SU-DHL-6 (cell line): Measurements from ENCODE around the gene SPEG.

Experiments used
- H2AFZ ChIP-seq: fragments of 200-600 bp; sonication (generic); 2 replicates; pipeline ENCODE4 v1.6.1; 2014; ENCODE audit warnings: low read depth, mild to moderate bottlenecking, moderate library complexity, mixed read lengths, antibody characterized with exemption, low read length; ENCODE audit not compliant: severe bottlenecking
- H3F3A ChIP-seq: fragments of 200-600 bp; shearing (Covaris generic); 2 replicates; pipeline ENCODE4 v1.6.0; 2016; ENCODE audit warnings: antibody characterized with exemption, mild to moderate bottlenecking; ENCODE audit not compliant: insufficient read depth
- H3K27ac ChIP-seq: fragments of 200-600 bp; sonication (generic); 2 replicates; pipeline ENCODE4 v1.5.1; 2016; ENCODE audit warnings: low read depth, mild to moderate bottlenecking, low read length, moderate library complexity, mixed read lengths
- H3K27me3 ChIP-seq: fragments of 200-600 bp; sonication (generic), shearing (Covaris generic); 2 replicates; pipeline ENCODE4 v1.6.0; 2014; ENCODE audit warnings: mild to moderate bottlenecking, low read length
- H3K36me3 ChIP-seq: fragments of 200-600 bp; sonication (generic); 2 replicates; pipeline ENCODE4 v1.6.1; 2014; ENCODE audit warnings: mild to moderate bottlenecking, low read length, mixed read lengths
- H3K4me2 ChIP-seq: fragments of 300-600, 200-600 bp; shearing (Covaris generic), sonication (generic); 2 replicates; pipeline ENCODE4 v1.6.0; 2014; ENCODE audit warnings: low read length, low read depth, mild to moderate bottlenecking; ENCODE audit not compliant: poor library complexity, severe bottlenecking
- H3K4me3 ChIP-seq: fragments of 200-600 bp; sonication (generic); 2 replicates; pipeline ENCODE4 v1.5.1; 2014; ENCODE audit warnings: antibody characterized with exemption, low read length, mild to moderate bottlenecking, mixed read lengths; ENCODE audit not compliant: insufficient read depth, poor library complexity, severe bottlenecking
- H3K79me2 ChIP-seq: fragments of 200-600 bp; sonication (generic); 2 replicates; pipeline ENCODE4 v1.6.1; 2014; ENCODE audit warnings: mild to moderate bottlenecking, low read length, moderate library complexity; ENCODE audit not compliant: insufficient read depth
- H3K9ac ChIP-seq: fragments of 200-600 bp; sonication (generic); 2 replicates; pipeline ENCODE4 v1.7.0; 2014; ENCODE audit warnings: mild to moderate bottlenecking, low read length
- H3K9me2 ChIP-seq: fragments of 200-600 bp; sonication (generic); replicated peaks from 2 replicates; pipeline ENCODE4 v1.6.1; 2014; ENCODE audit warnings: low read length; ENCODE audit not compliant: insufficient read depth
- H3K9me3 ChIP-seq: fragments of 200-600 bp; sonication (generic); 2 replicates; pipeline ENCODE4 v1.6.1; 2014; ENCODE audit warnings: low read length, mixed read lengths; ENCODE audit not compliant: insufficient read depth
- H4K20me1 ChIP-seq: fragments of 200-600 bp; sonication (generic); 2 replicates; pipeline ENCODE4 v1.6.1; 2014; ENCODE audit warnings: low read depth, mild to moderate bottlenecking, antibody characterized with exemption, low read length, moderate library complexity, mixed read lengths
- EZH2phosphoT487 ChIP-seq: fragments of 200-600 bp; sonication (generic), shearing (Covaris generic); conservative IDR thresholded peaks from 2 replicates; pipeline ENCODE4 v1.6.1; 2018; ENCODE audit warnings: mild to moderate bottlenecking, antibody characterized with exemption, low read length, moderate library complexity, mixed read lengths
- TF ChIP-seq, protein P1 (sequence below): fragments of 200-600 bp; sonication (generic); IDR thresholded peaks from one replicate; pipeline ENCODE4 v1.5.1; 2017; ENCODE audit warnings: antibody characterized with exemption, mild to moderate bottlenecking, low read length, moderate library complexity; ENCODE audit not compliant: insufficient read depth, poor library complexity, severe bottlenecking

The SPEG gene

DNA sequence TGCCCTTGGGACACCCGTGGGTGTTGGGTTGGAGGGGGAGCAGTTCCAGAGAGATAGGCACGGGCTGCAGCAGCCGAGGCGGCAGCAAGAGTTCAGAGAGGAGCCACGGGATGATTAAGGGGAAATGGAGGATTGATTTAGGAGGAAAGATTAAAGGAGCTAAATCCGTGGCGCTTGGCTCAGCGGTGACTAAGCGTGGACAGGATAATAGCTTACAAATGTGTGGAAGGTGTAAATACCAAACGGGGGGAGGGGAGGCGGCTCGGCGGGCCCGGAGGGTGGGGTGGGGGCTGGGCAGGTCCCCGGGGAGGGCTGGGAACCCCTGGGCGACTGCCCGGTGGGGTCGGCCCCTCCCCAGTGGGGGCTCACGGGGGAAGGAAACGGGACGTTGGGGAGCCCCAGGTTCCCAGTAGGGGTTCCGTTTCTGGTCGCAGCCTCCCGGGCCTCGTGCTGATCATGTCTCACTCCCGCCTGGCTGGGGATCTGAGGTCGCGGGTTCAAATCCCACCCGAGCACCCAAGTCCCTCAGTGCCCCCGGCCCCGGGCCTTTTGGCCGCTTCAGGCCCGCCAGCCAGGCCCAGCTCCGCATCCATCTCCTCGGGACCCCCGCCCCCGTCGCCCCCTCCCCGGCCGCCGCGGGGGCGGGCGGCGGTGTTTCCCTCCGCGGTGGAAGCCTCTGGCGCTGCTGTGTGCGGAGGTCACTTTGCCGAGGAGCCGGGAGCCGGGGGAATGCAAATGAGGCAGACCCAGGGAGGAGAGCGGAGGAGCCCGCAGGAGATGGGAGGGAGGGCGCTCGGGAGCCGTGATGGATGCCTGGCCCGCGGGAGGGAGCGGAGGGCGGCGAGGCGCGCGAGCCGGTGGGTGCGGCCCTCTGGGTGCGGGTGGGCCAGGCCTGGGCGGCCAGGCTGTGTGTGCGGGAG, 87.7 kb downstream of the SPEG start:
- no peaks in the 10 kb centered on the region for H3K36me3 ChIP-seq
- H3K4me3 ChIP-seq = no peak overlapping the region
- no peaks in the 10 kb centered on the region for H3K9me3 ChIP-seq
- H3K9ac ChIP-seq = no peak overlapping the region
- no peaks in the 10 kb centered on the region for H3K79me2 ChIP-seq
- H3K4me2 ChIP-seq = no peak overlapping the region
- TF ChIP-seq, protein P1, sequence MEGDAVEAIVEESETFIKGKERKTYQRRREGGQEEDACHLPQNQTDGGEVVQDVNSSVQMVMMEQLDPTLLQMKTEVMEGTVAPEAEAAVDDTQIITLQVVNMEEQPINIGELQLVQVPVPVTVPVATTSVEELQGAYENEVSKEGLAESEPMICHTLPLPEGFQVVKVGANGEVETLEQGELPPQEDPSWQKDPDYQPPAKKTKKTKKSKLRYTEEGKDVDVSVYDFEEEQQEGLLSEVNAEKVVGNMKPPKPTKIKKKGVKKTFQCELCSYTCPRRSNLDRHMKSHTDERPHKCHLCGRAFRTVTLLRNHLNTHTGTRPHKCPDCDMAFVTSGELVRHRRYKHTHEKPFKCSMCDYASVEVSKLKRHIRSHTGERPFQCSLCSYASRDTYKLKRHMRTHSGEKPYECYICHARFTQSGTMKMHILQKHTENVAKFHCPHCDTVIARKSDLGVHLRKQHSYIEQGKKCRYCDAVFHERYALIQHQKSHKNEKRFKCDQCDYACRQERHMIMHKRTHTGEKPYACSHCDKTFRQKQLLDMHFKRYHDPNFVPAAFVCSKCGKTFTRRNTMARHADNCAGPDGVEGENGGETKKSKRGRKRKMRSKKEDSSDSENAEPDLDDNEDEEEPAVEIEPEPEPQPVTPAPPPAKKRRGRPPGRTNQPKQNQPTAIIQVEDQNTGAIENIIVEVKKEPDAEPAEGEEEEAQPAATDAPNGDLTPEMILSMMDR = no peak
- no peak for TF ChIP-seq EZH2phosphoT487
- H3K27ac ChIP-seq = no peak overlapping the region
- no peaks in the 10 kb centered on the region for H3K27me3 ChIP-seq
- H3F3A ChIP-seq = no peaks in the 10 kb centered on the region
- H3K9me2 ChIP-seq = no peaks in the 10 kb centered on the region
- H4K20me1 ChIP-seq = no peaks in the 10 kb centered on the region
- no peak overlapping the region for H2AFZ ChIP-seq

DNA sequence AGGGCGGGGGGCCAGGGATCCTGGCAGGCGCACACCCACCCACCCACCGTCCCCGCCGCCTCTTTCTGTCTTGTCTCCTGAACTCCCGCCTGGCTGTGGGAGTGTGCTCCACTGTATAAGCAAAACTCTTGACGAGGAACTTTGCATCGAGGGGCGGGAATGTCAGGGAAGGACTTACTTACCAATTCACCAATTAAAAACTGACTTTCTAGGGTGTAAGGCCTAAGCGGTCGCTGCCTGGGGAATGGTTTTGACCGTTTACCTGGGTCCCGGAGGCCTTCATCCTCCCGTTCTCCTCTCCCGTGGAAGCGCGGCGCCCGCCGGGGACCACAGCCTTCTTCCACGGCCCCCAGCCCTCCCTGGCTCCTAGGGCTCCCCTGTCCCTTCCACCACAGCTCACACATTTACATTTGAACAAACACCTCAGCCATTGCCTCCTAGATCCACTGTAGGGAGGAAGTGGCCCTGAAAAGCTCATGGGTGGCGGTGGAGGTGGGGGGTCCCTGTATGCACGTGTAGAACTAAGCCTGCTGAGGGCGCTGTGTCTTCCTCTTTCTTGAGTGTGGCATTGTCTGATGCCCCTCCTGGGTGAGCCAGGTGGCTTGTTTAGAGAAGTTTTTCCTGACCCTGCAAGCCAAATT, 88.5 kb downstream of the SPEG start:
- Histone ChIP-seq H3K36me3 (no peaks in the 10 kb centered on the region), H3K27me3 (no peaks in the 10 kb centered on the region), H3K4me3 (no peak overlapping the region), H4K20me1 (no peaks in the 10 kb centered on the region), H2AFZ (no peak overlapping the region), H3K9me3 (no peaks in the 10 kb centered on the region), H3K27ac (no peak overlapping the region), H3K9me2 (no peaks in the 10 kb centered on the region), H3K79me2 (no peaks in the 10 kb centered on the region), H3K4me2 (no peak overlapping the region), H3F3A (no peaks in the 10 kb centered on the region), H3K9ac (no peak overlapping the region)
- TF ChIP-seq, protein P1 = no peak
- no peak for TF ChIP-seq EZH2phosphoT487

DNA sequence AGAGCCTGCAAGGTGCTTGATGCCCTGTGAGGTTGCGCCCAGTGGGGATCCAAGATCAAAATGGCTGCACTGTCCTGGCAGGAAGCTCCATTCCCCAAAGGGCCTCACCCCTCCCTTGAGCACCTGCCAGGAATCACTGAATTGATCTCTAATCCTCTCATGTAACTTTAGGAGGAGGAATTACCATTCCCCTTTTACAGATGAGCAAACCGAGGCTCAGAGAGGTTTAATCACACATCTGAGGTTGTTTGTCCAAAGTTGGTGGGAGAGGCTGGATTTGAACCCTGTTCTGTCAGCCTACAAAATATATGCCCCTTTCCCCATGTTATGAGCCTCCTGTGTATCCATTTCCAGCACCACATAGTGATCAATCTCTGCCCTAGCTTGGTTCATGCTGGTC, 90.2 kb downstream of the SPEG start:
- no peaks in the 10 kb centered on the region for H3K27me3 ChIP-seq
- no peak overlapping the region for H3K4me2 ChIP-seq
- no peak overlapping the region for H2AFZ ChIP-seq
- no peaks in the 10 kb centered on the region for H3K79me2 ChIP-seq
- TF ChIP-seq, protein P1 = no peak
- no peak for TF ChIP-seq EZH2phosphoT487
- no peak overlapping the region for H3K9ac ChIP-seq
- H3K4me3 ChIP-seq = no peak overlapping the region
- H3K9me3 ChIP-seq = no peaks in the 10 kb centered on the region
- H3K27ac ChIP-seq = no peak overlapping the region
- H3F3A ChIP-seq = no peaks in the 10 kb centered on the region
- no peaks in the 10 kb centered on the region for H3K36me3 ChIP-seq
- H4K20me1 ChIP-seq = no peaks in the 10 kb centered on the region
- H3K9me2 ChIP-seq = no peaks in the 10 kb centered on the region
